GM23338 (cell line): ENCODE data around the gene TRMT11. TPM values are rescaled to one million over a fixed set of nuclear protein-coding genes. Genes with fewer than 3 reads are reported as not detected.

Source experiments
- ATAC-seq: fragments of 200-7000 bp; cut with Tn5 transposase; 3 replicates; pipeline ENCODE4 v1.9.1; 2020
- DNase-seq: peaks from one replicate; pipeline ENCODE4 v3.0.0-alpha.2; 2015; ENCODE audit warnings: low spot score
- H2AFZ ChIP-seq: fragments of 200-600 bp; sonication (generic); 2 replicates; pipeline ENCODE4 v1.8.0; 2016; ENCODE audit warnings: antibody characterized with exemption, mild to moderate bottlenecking, moderate library complexity
- H3F3A ChIP-seq: fragments of 200-600 bp; sonication (generic); replicated peaks from 2 replicates; pipeline ENCODE4 v1.8.0; 2017; ENCODE audit warnings: antibody characterized with exemption, mixed run types, low read depth
- H3K27ac ChIP-seq: fragments of 200-600 bp; sonication (generic); 2 replicates; pipeline ENCODE4 v1.6.1; 2016; ENCODE audit warnings: low read depth
- H3K27me3 ChIP-seq: fragments of 200-600 bp; sonication (generic); 2 replicates; pipeline ENCODE4 v1.8.0; 2016; ENCODE audit warnings: mild to moderate bottlenecking, mixed run types, moderate library complexity; ENCODE audit not compliant: insufficient read depth
- H3K36me3 ChIP-seq: fragments of 200-600 bp; sonication (generic); 2 replicates; pipeline ENCODE4 v1.8.0; 2016; ENCODE audit warnings: mild to moderate bottlenecking; ENCODE audit not compliant: insufficient read depth
- H3K4me1 ChIP-seq: fragments of 200-600 bp; sonication (generic); 2 replicates; pipeline ENCODE4 v1.8.0; 2016; ENCODE audit warnings: mild to moderate bottlenecking, moderate library complexity; ENCODE audit not compliant: insufficient read depth
- H3K4me2 ChIP-seq: fragments of 200-600 bp; sonication (generic); 2 replicates; pipeline ENCODE4 v1.7.1; 2017; ENCODE audit warnings: mixed run types
- H3K4me3 ChIP-seq: fragments of 200-600 bp; sonication (generic); 2 replicates; pipeline ENCODE4 v1.6.1; 2016; ENCODE audit warnings: mixed run types
- H3K79me2 ChIP-seq: fragments of 200-600 bp; sonication (generic); replicated peaks from 2 replicates; pipeline ENCODE4 v1.8.0; 2017; ENCODE audit warnings: mild to moderate bottlenecking; ENCODE audit not compliant: insufficient read depth
- H3K9me2 ChIP-seq: fragments of 200-600 bp; sonication (generic); 2 replicates; pipeline ENCODE4 v1.8.0; 2017; ENCODE audit not compliant: insufficient read depth
- H4K20me1 ChIP-seq: fragments of 200-600 bp; sonication (generic); replicated peaks from 2 replicates; pipeline ENCODE4 v1.8.0; 2017; ENCODE audit warnings: mild to moderate bottlenecking; ENCODE audit not compliant: insufficient read depth
- H3K27ac Mint-ChIP-seq: 2 replicates; pipeline ENCODE4 v1.8.0; 2020; ENCODE audit warnings: inconsistent platforms, mild to moderate bottlenecking, moderate library complexity, mixed read lengths
- H3K27me3 Mint-ChIP-seq: 3 replicates; pipeline ENCODE4 v1.8.0; 2022; ENCODE audit warnings: low read depth, mild to moderate bottlenecking, moderate library complexity, mixed read lengths, inconsistent platforms; ENCODE audit not compliant: insufficient read depth, poor library complexity
- H3K36me3 Mint-ChIP-seq: 3 replicates; pipeline ENCODE4 v1.8.0; 2021; ENCODE audit warnings: low read depth, mild to moderate bottlenecking, inconsistent platforms, moderate library complexity, mixed read lengths
- H3K4me1 Mint-ChIP-seq: 3 replicates; pipeline ENCODE4 v1.8.0; 2020; ENCODE audit warnings: mild to moderate bottlenecking, inconsistent platforms, mixed read lengths
- H3K4me3 Mint-ChIP-seq: 3 replicates; pipeline ENCODE4 v1.8.0; 2021; ENCODE audit warnings: moderate library complexity, mild to moderate bottlenecking, inconsistent platforms, mixed read lengths
- H3K9me3 Mint-ChIP-seq: 3 replicates; pipeline ENCODE4 v1.8.0; 2020; ENCODE audit warnings: moderate library complexity, mild to moderate bottlenecking, inconsistent platforms, mixed read lengths
- CTCF ChIP-seq, 2 experiments: fragments of 200-600 bp in 1 of 2; sonication (generic) in 1 of 2; conservative IDR thresholded peaks; 2 replicates each; pipeline versions ENCODE4 v1.5.1 to v1.6.1; 2016 to 2017; ENCODE audit warnings: antibody characterized with exemption in 2 of 2, low read depth in 2 of 2, mild to moderate bottlenecking in 2 of 2, moderate library complexity in 1 of 2
- ETS1 ChIP-seq: IDR thresholded peaks from 2 replicates; pipeline ENCODE4 v1.6.1; 2016; ENCODE audit warnings: antibody characterized with exemption
- EZH2 ChIP-seq: fragments of 200-600 bp; sonication (generic); IDR thresholded peaks from one replicate; pipeline ENCODE4 v1.8.0; 2017; ENCODE audit warnings: antibody characterized with exemption, mild to moderate bottlenecking, low read depth; ENCODE audit not compliant: unreplicated experiment
- EZH2phosphoT487 ChIP-seq: fragments of 200-600 bp; sonication (generic); IDR thresholded peaks from one replicate; pipeline ENCODE4 v1.8.1; 2018; ENCODE audit warnings: antibody characterized with exemption; ENCODE audit not compliant: unreplicated experiment
- JUNB ChIP-seq: IDR thresholded peaks from one replicate; pipeline ENCODE4 v1.6.1; 2016; ENCODE audit warnings: antibody characterized with exemption; ENCODE audit not compliant: unreplicated experiment
- NANOG ChIP-seq: IDR thresholded peaks from 2 replicates; pipeline ENCODE4 v1.6.1; 2016; ENCODE audit warnings: antibody characterized with exemption, borderline replicate concordance
- POLR2AphosphoS5 ChIP-seq: IDR thresholded peaks from 2 replicates; pipeline ENCODE4 v1.6.1; 2016; ENCODE audit warnings: antibody characterized with exemption, low read depth
- STAT1 ChIP-seq: IDR thresholded peaks from one replicate; pipeline ENCODE4 v1.6.1; 2016; ENCODE audit warnings: antibody characterized with exemption; ENCODE audit not compliant: unreplicated experiment
- ZNF114 ChIP-seq: fragments of 250-450 bp; sonication (Bioruptor Pico); IDR thresholded peaks from 2 replicates; pipeline ENCODE4 v1.5.0; 2020; ENCODE audit warnings: mild to moderate bottlenecking, moderate library complexity
- ZNF331 ChIP-seq: fragments of 250-450 bp; sonication (Bioruptor Pico); IDR thresholded peaks from 2 replicates; pipeline ENCODE4 v1.5.0; 2020; ENCODE audit warnings: low read depth, mild to moderate bottlenecking, moderate library complexity
- polyA plus RNA-seq: library from polyadenylated mRNA; unstranded; fragments of >200 nt; fragmentation: Nextera tagmentation; extraction: Ambion mirVana; gene quantifications from 2 replicates; pipeline ENCODE4 v1.2.1, GENCODE V29; 2016
- total RNA-seq: library from RNA; depleted of rRNA; stranded (reverse); fragments of >200 nt; shearing (Covaris generic); gene quantifications from 2 replicates; pipeline ENCODE4 v1.2.3, GENCODE V29; 2014

TRMT11 gene
- total and polyA plus RNA-seq, 2 experiments from 2014 or later: 49.5 to 50.9 TPM

GRCh38 chr6:126033696-126034095 is 47.4 kb downstream of the TRMT11 start:
- H3K4me1 Mint-ChIP-seq: peaks cover 4% of the 10 kb centered on the region; the same call in 1 of the 3 replicates
- Histone ChIP-seq H3K36me3 (0 out of 2 replicates have a peak, but pooled peaks cover 4% of the 10 kb centered on the region), H3K4me2 (no peak overlapping the region), H3K9me2 (no peaks in the 10 kb centered on the region), H2AFZ (no peak overlapping the region), H4K20me1 (no peaks in the 10 kb centered on the region; the same call in 1 of the 2 replicates), H3K79me2 (no peaks in the 10 kb centered on the region), H3K27me3 (no peaks in the 10 kb centered on the region), H3K27ac (no peak overlapping the region), H3F3A (no peaks in the 10 kb centered on the region), H3K4me3 (no peak overlapping the region), H3K4me1 (no peaks in the 10 kb centered on the region)
- H3K27ac Mint-ChIP-seq: no peak overlapping the region; the same call in 1 of the 2 replicates
- ATAC-seq (peak; percentile 89), DNase-seq (peak; percentile 72)
- no peak overlapping the region for H3K4me3 Mint-ChIP-seq
- H3K27me3 Mint-ChIP-seq: no peaks in the 10 kb centered on the region
- peak; percentile 64 to 69 for TF ChIP-seq CTCF (conservative IDR thresholded peaks at IDR 0.05; ENCODE audit: low read depth in 2 of 2)
- TF ChIP-seq EZH2phosphoT487: no peak
- TF ChIP-seq JUNB: no peak
- no peak for TF ChIP-seq ETS1
- no peak for TF ChIP-seq ZNF114 (CRISPR knock-in tag)
- peaks cover 15% of the 10 kb centered on the region for H3K36me3 Mint-ChIP-seq
- H3K9me3 Mint-ChIP-seq: no peaks in the 10 kb centered on the region

GRCh38 chr6:126034656-126035055 is 48.3 kb downstream of the TRMT11 start:
- H3K9me2 ChIP-seq: no peaks in the 10 kb centered on the region
- H3F3A ChIP-seq: no peaks in the 10 kb centered on the region
- peaks cover 4% of the 10 kb centered on the region; the same call in 1 of the 3 replicates for H3K4me1 Mint-ChIP-seq
- no peak overlapping the region for H2AFZ ChIP-seq
- no peak overlapping the region for H3K4me3 ChIP-seq
- 0 out of 2 replicates have a peak, but pooled peaks cover 4% of the 10 kb centered on the region for H3K36me3 ChIP-seq
- ATAC-seq: no peak
- no peak for DNase-seq
- H3K27me3 Mint-ChIP-seq: no peaks in the 10 kb centered on the region
- H3K9me3 Mint-ChIP-seq: no peaks in the 10 kb centered on the region
- no peaks in the 10 kb centered on the region; the same call in 1 of the 2 replicates for H4K20me1 ChIP-seq
- H3K27ac ChIP-seq: no peak overlapping the region
- H3K79me2 ChIP-seq: no peaks in the 10 kb centered on the region
- H3K27ac Mint-ChIP-seq: no peak overlapping the region
- H3K4me3 Mint-ChIP-seq: no peak overlapping the region
- H3K36me3 Mint-ChIP-seq: peaks cover 19% of the 10 kb centered on the region
- no peak overlapping the region for H3K4me2 ChIP-seq
- H3K4me1 ChIP-seq: no peaks in the 10 kb centered on the region
- no peaks in the 10 kb centered on the region for H3K27me3 ChIP-seq
- no peak for TF ChIP-seq JUNB
- no peak for TF ChIP-seq NANOG
- TF ChIP-seq ZNF114 (CRISPR knock-in tag): no peak
- TF ChIP-seq EZH2phosphoT487: no peak
- no peak for TF ChIP-seq POLR2AphosphoS5
- TF ChIP-seq ZNF331 (CRISPR knock-in tag): no peak
- no peak for TF ChIP-seq STAT1
- TF ChIP-seq CTCF (conservative IDR thresholded peaks at IDR 0.05; ENCODE audit: low read depth in 2 of 2): no peak
- no peak for TF ChIP-seq EZH2
- TF ChIP-seq ETS1: no peak
